HG03558 (cell line): Measurements from ENCODE around the gene XRN2.

Experiments
- ATAC-seq: cut with Tn5 transposase; IDR thresholded peaks from one replicate; pipeline ENCODE4 v1.9.1; 2021; ENCODE audit warnings: moderate number of reproducible peaks; ENCODE audit not compliant: unreplicated experiment; ENCODE audit errors: extremely low read depth

The XRN2 gene

DNA sequence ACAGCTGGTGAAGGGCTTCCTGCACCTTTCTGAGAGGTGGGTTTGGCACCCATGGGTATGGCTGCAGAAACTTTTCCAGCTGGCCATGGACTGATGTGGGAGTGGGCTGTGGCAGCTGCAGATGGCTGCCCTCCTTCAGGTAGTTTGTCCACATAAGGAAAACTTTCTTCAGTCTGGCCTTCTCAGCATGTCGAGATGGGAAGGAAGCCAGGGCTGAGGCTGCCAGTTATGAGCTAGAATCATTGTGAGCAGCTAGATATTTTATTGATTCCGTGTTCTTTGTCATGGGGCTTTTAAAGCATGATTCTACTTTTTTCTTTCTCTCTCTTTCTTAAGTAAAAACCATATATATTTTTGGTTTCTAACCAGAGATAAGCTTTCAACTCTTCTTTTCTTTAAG lies 77.6 kb downstream of the XRN2 start:
- ATAC-seq = no peak

DNA sequence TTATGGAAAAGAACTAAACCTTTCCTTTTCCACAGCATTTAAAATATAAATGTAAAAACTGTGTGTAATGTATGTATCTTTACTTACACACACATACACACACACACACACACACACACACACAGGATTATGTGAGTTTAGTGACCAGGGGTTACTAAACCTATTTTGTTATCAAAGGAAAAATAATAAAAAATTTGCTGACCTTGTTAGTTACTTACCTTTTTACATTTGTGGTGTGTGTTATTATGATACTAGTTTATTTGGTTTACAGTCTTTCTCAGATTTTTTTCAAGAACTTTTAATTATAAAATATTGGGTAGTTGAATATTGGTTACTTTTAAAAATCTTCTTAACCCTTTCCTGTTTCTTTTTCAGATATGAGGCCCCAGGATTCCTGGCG lies 78.5 kb downstream of the XRN2 start:
- ATAC-seq = no peak

DNA sequence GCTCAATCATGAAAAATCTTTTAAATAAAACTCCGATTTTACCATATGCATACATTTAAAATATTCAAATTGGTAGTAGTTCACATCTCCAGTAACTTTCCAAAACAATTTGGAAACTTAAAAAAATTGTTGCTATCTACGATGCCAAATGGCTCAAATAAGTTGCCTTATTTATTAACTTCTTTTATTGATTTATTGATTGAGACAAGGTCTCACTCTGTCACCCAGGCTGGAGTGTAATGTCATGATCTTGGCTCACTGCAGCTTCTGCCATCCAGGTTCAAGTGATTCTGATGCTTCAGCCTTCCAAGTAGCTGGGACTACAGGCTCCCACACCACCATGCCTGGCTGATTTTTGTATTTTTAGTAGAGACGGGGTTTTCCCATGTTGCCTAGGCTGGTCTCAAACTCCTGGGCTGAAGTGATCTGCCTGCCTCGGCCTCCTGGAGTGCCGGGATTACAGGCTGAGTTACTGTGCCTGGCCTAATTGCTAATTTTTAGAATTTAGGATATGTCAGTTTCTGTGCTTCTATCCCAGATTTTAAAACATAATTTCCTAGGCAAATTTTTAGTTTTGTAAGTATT lies 81.3 kb downstream of the XRN2 start:
- no peak for ATAC-seq

GRCh38 chr20:21386111-21386510 lies 83.0 kb downstream of the XRN2 start:
- ATAC-seq = no peak

GRCh38 chr20:21387528-21387927 lies 84.4 kb downstream of the XRN2 start:
- no peak for ATAC-seq

DNA sequence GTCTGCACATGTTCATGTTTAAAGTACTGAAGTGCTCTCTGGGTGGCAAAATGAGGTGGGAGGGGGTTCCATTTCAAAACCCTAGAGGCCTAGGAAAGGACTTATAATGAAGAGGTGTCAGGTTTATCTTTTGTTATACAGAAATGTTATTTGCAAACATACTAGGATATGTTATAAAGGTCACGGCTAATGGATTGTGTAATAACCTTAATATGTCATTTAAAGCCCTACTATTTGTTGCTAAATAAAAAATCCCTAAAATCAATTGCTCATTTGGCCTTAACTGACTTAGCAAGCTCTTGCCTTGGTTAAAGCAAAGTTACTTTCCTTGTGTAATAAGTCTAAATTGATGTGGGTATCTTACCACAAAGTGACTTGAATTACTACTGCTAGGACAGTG lies 85.4 kb downstream of the XRN2 start:
- no peak for ATAC-seq

DNA sequence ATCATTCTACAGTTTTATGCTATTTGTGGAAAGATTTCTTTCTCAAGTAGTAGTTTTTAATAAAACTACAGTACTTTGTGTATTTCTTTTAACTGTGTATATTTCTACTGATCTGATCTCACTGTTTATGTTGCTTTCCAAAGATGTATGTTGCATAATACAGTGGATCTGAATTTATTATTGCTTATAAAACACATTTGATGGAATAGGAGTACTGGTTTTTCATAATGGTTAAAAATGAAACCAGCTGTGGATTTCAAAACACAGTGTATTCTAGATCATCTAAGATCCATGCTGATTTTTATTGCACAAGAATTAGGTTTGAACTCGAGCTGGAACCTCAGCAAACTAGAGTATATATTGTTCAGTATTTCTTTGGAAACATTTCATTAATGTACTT lies 86.2 kb downstream of the XRN2 start:
- ATAC-seq = no peak

DNA sequence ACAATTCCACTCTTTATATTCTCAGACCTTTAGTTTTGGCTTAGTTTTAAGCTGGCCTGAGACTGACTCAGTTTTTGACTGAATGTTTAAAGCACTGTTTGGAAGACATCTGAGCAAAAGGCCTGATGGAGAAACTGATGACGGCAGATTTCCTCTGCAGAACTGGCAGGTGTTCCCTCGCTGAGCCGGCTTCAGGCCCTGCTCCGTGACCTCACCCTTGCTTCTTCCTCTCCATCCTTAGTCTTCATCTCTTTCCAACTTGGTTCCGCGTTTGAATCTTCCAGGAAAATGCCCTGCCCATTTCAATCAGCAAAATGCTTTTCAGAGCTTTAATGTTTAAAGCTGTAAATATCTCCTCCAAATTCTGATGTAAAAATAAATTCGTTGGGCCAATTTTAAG lies 87.6 kb downstream of the XRN2 start:
- no peak for ATAC-seq

DNA sequence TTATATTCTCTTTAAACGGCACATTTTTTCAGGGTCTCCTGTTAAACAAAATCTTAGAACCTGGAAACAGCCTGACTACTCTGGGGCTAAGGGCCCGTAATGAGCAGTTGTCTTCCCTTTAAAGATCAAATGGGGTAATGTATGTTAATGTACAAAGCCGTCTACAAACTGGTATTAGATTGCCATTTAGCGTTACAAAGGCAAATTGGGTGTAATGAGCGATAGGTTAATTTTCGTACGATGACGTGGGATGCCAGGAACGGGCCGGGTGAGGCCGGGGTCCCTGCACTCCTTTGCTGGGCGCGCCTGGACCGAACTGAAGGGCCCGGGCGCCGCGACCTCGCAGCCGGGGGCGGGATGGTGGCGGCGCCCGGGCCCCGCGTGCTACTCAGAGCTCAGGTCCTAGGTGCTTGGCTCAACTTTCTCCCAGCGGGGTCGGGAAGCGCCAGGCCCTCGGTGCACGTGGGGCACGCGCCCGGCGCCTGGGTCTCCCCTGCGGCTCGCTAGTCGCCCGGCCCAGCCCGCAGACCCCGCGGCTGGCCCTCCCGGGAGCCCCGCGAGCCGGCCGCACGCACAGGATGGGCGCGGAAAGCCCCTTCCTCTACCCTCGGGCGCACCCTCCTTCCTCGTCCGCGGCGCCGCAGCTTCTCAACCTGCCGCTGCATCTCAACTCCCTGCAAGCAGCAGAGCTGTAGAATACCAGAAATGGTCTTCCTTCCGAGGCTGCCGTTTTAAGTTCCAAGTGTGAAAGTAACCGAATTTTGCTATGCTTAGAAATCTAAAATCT lies 88.2 kb downstream of the XRN2 start:
- no peak for ATAC-seq

- no peak for ATAC-seq
Observed at GRCh38 chr20:21391972-21392352, 88.8 kb downstream of the XRN2 start.

DNA sequence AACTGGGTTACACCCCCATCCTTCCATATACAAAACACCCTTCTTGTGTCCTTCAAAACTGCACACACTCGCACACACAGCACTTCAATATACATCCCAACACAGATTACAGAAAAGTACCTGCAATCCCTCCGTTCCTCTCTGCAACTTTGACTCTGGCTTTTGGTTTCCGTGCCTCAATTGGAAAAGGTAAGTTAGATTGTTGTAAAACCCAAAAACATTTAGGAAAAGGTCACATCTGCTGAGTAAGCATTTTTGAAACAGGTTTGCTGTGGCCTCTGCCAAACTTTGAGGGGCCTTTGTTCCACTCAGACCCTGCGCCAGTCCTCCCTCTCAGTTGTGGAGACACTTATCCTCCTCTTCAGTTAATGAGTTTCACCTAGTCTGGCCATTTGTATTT lies 90.0 kb downstream of the XRN2 start:
- ATAC-seq = no peak

DNA sequence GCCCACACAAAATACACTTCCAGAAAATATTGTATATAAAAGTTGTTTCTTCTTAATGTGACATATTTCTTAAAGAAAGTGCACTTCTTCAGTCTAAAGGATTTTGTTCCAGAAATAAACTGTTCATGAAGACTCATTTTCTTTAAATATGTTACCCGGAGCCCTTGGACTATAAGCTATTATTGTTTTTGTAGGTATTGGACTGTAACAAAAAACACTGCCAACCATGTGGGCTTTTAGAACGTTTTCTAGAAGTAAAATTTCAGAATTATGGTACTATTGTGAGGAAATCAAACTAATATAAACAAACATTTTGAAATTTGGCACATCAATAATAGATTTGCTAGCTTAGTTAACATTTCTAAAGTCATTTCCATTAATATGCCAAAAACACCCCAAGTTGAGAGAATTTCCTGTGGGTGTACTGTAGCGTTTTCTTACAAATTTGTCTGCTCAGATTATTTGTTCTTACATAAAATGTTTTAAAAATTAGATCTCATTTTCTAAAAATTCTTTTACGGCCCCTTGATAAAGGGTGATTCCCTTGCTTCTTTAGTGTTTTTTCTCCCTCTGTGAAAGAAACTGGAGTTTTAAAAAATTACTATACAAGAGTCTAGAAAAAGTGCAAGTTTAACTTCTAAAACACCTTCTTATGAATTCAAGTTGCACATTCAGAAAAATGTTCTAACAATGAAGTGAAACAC lies 90.8 kb downstream of the XRN2 start:
- ATAC-seq = no peak

GRCh38 chr20:21394551-21394950 lies 91.4 kb downstream of the XRN2 start:
- no peak for ATAC-seq

- no peak for ATAC-seq
Observed at GRCh38 chr20:21395051-21395665, 92.0 kb downstream of the XRN2 start.

- ATAC-seq = no peak
Observed at GRCh38 chr20:21395666-21396598, 92.8 kb downstream of the XRN2 start.

- no peak for ATAC-seq
Observed at GRCh38 chr20:21396599-21397340, 93.6 kb downstream of the XRN2 start.

GRCh38 chr20:21397341-21398108 lies 94.4 kb downstream of the XRN2 start, which contains the start of gene NKX2-4:
NKX2-4 (minus strand) TSS chr20:21397526; CDS start chr20:21397399, 127 bp downstream.
- ATAC-seq = no peak
